Activated CD4-positive, alpha-beta T cell treated with anti-CD3 and anti-CD28 coated beads, Interleukin-10, Interleukin-2, amounts not matched to agents 100 ng/mL and 50 ng/mL, durations not matched to agents 16 hours and 8 hours (primary cell): ENCODE results near the gene GON4L.
"Not testable (repeated sequence)": the region's sequence is repeated elsewhere in the genome, so short reads cannot be mapped to it uniquely, and the experiment has no call there.

Source experiments
- DNase-seq: peaks from one replicate; pipeline ENCODE4 v3.0.0-alpha.2; 2020

Gene GON4L, protein sequence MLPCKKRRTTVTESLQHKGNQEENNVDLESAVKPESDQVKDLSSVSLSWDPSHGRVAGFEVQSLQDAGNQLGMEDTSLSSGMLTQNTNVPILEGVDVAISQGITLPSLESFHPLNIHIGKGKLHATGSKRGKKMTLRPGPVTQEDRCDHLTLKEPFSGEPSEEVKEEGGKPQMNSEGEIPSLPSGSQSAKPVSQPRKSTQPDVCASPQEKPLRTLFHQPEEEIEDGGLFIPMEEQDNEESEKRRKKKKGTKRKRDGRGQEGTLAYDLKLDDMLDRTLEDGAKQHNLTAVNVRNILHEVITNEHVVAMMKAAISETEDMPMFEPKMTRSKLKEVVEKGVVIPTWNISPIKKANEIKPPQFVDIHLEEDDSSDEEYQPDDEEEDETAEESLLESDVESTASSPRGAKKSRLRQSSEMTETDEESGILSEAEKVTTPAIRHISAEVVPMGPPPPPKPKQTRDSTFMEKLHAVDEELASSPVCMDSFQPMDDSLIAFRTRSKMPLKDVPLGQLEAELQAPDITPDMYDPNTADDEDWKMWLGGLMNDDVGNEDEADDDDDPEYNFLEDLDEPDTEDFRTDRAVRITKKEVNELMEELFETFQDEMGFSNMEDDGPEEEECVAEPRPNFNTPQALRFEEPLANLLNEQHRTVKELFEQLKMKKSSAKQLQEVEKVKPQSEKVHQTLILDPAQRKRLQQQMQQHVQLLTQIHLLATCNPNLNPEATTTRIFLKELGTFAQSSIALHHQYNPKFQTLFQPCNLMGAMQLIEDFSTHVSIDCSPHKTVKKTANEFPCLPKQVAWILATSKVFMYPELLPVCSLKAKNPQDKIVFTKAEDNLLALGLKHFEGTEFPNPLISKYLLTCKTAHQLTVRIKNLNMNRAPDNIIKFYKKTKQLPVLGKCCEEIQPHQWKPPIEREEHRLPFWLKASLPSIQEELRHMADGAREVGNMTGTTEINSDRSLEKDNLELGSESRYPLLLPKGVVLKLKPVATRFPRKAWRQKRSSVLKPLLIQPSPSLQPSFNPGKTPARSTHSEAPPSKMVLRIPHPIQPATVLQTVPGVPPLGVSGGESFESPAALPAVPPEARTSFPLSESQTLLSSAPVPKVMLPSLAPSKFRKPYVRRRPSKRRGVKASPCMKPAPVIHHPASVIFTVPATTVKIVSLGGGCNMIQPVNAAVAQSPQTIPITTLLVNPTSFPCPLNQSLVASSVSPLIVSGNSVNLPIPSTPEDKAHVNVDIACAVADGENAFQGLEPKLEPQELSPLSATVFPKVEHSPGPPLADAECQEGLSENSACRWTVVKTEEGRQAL (N-terminal part only)

DNA sequence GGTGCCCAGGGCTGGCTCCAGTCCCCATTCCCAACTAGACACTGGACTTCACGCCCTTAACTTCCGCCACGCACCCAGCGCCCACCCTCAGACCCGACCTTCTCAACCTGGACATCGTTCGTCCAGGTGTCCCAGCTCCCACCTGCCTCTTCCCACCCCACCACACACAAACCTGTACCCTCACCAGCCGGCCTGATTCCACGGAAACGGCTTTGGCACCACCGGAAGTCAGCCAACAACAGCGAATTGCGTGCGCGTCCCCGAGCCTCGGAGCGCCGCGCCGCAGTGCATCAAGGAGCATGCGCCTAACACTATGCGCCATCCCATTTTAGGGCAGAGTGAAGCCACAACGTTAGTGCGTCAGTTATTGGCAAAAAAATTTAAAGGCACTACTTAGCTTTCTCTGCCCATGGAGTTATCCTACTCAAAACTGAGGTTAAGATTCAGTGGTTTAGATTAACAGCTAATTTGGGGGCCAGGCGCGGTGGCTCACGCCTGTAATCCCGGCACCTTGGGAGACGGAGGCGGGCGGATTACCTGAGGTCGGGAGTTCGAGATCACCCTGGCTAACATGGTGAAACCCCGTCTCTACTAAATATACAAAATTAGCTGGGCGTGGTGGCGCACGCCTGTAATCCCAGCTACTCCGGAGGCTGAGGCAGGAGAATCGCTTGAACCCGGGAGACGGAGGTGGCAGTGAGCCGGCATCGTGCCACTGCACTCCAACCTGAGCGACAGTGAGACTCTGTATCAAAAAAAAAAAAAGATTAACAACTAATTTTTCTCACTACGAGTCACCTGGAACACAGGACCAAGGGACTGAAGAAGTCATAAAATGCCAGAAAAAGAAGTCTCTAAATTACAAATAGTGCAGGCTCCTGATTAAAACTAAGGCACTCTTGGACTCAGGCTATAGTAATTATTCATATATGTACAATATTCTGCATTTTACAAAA lies at the start of gene GON4L:
TSS of gene GON4L (minus strand) at position 240 of the 956 bp plus-strand sequence. CDS start 3,434 bp downstream, outside the sequence.
- peak; percentile 94 for DNase-seq

DNA sequence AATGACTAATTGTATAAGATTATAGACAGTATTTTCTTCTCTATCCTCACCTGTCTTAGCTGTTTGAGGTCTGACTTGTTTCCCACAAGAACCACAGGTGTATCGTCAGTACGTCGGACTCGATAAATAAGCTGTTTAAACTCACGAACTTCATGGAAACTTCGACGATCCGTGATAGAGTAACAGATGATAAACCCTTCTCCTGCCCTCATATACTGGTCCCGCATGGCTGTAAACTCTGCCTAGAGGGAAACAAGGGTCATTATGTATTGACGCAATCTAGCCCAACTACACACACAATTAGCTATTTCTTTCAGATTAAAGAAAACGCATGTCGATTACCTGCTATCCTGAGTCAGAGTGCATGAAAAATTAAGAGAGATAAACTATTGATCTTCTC lies 47.2 kb upstream of the GON4L start:
- no peak for DNase-seq

DNA sequence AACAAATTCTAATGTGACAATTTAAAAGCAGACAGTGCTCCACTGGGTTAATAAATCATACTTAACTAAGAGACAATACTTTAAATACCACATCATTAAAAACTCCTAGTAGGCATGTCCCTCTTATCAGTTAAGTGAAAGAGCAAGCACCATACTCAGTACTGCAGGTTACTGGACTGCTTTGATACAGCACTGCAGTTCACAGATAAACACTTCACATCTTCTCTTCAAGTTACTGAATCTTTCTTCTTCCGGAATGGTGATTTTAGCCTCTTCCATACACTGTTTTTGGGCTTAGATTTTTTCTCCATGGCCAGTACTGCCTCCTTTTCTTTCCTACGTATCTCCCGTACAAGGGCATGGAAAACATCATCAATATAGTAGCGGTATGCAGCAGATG lies 43.1 kb upstream of the GON4L start:
- DNase-seq = no peak

DNA sequence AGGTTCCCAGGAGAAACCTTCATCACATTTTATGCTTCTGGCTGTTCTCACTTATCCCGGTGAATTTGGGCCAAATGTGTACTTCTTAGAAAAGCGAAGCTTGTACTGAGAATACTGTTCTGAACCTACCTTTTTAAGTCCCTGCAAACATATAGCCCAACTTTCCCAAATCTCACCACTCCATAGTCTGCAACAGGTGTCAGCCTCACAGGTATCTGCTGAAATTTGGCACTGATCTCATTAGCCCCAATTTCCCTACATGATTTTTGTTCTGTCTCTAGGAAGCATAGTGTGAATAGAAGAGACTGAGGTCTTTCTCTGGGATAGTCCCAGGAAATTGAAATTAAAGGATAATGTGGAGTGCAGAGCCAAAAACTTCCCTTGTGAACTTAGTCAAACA lies 42.7 kb upstream of the GON4L start:
- no peak for DNase-seq

DNA sequence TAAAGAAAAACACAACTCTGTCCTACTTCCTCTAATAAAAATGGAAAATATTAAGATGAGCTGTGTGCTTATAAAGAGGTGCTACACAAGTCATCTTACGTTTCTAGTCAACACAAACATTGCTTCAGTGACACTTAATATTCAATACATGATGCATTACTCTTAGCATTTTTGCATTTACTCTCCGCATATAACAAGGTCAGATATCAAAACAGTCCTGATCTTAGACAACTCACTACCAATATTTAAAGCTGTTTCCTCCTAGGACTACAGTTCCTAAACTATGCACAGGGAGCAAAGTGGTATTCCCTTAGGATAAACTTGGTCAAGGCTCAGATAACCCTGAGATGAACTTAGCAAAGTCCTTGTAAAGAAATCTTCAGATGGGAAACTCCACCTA lies 41.9 kb upstream of the GON4L start:
- DNase-seq = no peak

DNA sequence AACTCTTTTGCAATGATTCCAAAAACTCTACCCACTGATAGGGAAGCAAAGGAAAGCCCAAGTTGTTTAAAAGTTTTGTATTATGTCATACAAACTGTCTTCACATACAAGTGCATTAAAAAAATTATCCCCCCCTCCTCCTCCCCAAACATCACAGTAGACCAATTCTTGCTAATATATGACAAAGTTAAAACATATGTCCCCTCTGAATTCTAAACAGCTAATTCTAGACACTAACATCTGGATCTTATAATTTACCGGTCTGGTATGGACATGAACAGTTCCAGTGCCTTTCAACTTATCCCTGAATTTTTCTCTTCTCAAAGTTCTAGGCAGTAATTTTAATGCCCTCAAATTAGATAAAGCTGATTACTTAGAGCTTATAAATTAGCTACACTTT lies 40.7 kb upstream of the GON4L start:
- DNase-seq = no peak

DNA sequence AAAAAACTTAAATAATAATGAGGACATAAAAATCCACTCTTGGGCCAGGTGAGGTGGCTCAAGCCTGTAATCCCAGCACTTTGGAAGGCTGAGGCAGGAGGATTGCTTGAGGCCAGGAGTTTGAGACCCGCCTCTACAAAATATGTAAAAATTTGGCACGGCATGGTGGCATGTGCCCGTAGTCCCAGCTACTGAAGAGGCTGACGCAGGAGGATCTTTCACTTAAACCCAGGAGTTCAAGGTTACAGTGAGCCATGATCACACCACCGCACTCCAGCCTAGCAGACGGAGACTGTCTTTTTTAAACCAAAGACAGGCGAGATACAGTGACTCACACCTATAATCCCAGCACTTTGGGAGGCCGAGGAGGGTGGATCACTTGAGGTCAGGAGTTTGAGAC lies 39.5 kb upstream of the GON4L start:
- not testable (repeated sequence) for DNase-seq

DNA sequence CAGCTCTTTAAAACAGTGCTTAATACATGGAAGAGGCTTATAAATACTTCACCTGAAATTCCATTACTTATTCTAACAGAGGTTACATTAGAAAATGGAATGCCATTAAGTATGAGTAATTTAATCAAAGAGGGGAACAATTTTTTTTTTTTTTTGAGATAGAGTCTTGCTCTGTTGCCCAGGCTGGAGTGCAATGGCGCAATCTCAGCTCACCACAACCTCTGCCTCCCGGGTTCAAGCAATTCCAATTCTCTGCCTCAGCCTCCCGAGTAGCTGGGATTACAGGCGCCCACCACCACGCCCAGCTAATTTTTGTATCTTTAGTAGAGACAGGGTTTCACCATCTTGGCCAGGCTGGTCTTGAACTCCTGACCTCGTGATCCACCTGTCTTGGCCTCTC lies 38.6 kb upstream of the GON4L start:
- DNase-seq = not testable (repeated sequence)

DNA sequence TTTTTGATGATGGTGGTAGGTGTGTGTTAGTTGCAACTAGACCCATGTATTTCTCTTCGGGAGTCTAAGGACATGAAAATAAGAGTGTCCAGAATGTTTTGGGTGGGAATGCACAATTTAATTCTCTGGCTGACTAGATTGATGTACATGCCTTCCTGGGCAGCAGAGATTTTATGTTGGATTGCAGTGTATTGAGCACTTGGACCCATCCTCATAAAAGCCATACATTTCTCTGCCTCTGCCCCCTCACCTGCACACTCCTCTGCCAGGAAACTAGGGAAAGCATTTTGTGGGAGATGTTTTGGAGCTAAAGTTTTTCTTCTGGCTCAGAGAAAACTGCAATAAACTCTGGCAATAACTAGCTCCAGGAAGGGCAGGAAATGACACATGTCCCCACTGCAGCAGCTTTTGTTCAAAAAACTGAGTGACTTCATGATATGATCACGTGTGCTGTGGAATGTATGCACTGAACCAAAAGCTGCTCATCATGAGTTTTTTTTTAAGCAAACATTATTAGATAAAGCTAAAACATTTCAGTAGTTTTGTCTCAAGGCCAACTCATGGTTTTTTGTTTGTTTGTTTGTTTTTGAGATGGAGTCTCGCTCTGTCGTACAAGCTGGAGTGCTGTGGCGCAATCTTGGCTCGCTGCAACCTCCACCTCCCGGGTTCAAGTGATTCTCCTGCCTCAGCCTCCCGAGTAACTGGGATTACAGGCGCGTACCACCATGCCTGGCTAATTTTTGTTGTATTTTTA lies 36.6 kb upstream of the GON4L start:
- peak; percentile 41 for DNase-seq

DNA sequence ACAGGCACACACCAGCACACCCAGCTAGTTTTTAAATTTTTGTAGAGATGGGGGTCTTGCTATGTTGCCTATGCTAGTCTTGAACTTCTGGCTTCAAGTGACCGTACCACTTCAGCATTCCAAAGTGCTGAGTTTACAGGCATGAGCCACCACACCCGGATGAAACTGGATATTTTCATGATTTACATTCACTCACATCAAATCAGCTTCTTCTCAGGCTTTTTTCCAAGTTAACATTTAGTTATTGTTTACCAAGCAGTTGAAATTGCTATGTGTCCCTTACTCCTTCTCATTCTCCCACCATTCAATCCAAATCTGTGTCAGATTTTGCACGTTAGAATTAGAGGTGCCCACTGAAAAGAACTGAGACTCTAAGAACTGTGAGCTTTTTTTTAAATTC lies 35.8 kb upstream of the GON4L start:
- DNase-seq = no peak

DNA sequence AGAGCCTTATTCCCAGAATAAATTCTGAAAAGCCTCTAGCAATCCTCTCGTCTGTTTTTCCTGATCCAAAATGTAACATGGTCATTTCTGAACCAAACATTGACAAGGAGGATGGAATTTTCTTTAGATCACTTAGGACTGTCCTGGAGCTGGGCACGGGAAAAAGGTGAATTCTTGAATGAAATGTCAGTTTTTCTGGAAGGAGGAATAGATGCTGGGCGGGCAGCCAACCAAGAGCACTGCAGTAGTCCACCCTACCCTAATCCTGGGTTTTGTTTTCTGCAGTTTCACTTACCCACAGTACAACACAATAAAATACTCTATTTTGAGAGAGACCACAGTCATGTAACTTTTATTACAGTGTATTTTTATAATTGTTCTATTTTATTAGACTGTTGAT lies 33.2 kb upstream of the GON4L start:
- DNase-seq = no peak

DNA sequence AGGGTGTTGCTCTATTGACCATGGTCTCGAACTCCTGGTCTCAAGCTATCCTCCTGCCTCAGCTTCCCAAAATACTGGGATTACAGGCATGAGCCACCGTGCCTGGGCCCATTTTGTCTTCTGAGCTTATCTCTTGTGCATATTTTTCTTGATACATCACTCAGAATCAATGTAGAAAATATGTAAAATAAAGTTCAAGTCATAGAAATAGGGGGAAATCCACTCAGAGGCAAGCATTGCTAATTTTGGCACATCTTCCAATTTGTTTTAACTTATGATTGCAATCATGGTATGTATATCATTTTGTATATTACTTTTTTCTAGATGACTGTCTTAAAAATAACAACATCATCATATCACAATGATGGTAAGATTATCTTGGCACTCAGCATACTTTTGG lies 32.6 kb upstream of the GON4L start:
- DNase-seq = no peak

DNA sequence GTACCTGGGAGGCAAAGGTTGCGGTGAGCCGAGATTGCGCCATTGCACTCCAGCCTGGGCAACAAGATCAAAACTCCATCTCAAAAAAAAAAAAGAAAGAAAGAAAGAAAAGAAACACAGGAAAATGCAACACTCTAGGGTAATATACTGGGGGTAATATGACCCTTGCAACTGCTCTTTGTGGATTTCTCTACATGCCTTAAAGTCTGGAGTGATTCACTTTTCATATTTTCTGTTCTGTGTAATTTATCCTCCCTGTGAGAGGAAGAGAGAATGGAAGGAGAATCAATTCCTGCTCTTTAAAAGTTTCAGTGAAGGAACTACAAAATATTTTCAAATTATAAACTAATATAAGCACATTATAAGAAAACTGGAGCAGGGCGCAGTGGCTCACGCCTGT lies 31.5 kb upstream of the GON4L start:
- no peak for DNase-seq

DNA sequence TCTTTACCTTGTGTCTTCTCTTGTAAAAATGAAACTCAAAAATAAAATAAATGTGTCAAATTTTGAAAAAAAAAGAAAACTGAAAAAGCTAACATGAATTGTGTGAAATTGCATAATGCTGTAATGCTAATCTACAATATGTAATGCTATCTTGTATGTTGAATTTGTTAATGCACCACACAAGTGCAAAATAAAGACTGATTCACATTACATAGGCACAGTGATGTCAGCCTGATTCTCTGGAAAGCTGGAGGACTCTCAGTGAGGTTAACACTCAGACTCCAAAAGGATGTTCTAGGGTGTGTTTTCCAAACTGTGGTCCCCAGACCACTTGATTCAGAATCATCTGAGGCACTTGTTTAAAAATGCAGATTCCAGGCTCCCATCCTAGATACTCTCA lies 28.0 kb upstream of the GON4L start:
- no peak for DNase-seq

DNA sequence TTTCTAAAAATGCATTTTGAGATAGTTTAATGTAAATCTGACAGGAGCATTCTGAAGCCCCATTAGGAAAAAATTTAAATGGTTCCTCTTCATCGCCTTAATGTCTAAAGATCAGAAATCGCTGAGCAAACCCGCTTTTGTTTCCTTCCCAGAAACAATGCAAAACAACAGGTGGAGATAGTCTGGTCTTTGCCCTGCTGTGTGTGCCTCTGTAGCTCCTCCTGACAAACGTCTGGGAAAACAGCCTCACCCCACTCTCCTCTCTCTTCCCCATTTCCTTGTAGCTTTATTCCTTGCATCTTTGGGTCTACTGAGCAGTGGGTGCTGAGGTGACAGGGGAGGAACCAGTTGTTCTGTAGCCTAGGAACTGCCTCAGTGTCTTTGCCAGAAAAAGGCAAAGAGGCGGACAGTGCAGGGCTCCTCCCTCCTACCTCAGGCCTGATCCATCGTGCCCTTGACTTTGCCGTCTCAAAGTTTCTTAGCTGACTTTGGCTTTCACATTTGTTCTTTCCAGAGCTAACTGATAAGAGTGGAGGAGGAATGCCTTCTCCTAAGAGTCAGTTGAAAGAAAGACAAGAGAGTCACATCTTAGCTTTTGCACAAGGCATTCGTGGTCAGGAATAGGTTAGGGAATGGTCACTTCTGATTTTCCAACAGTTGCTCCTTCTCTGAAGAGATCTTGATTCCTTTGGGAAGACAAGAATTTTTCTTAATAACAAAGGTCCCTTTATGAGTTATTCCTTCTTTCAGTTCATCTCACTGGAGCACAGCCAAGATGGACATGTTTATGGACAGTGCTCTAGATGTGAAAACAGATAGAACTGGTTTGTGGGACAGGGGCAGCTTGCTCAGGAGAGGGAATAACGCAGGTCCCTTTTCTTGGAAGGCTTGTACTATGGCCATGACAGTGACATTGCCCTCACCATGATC lies 27.3 kb upstream of the GON4L start:
- no peak for DNase-seq

DNA sequence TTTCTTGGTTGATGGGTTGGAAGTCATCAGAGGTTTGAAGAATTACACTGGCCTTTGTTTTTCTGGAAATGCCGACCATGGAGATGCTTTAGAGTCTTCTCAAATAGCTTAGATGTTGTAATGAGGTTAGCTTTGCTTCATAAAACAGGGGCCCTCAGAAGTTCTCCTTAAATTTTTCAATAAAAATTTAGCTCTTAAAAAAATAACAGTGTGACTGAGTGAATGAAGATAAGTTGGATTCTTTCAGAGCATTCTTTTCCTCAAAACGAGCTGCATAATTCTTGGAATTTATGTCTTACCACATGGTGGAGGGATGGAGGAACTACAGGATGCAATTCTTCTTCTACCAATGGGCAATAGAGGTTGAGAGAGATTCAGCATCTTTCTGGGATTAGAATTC lies 25.8 kb upstream of the GON4L start:
- no peak for DNase-seq

DNA sequence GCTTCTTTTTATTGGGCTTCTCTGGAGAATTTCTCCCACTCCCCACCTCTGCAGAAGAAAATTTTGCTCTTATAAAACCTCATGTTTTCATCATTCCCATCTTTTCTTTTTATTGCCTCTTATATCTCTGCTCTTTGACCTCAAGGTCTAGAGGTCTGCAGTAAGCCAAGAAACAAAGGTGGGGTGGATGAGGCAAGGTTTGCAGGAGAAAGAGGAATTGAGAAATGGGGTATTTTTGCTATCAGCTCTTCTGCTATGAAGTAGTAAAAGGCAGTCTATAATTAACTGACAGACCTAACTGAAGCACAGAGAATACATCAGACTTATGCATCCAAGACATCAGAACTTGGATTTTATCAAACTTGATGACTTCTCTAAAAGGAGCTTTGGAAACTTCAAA lies 25.2 kb upstream of the GON4L start:
- no peak for DNase-seq

DNA sequence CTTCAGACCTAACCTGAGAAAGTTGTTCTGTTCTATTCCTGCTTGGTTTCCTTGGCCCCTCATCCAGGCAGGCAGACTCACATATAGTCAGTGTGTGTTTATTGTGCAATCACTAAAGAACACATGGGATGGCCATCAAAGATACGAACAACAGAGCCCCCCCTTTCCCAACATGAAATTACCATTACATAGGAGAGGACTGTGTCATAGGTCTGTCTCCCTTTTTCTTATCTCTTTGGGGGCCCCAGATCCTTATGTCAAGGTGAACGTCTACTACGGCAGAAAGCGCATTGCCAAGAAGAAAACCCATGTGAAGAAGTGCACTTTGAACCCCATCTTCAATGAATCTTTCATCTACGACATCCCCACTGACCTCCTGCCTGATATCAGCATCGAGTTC lies 23.9 kb upstream of the GON4L start:
- no peak for DNase-seq

DNA sequence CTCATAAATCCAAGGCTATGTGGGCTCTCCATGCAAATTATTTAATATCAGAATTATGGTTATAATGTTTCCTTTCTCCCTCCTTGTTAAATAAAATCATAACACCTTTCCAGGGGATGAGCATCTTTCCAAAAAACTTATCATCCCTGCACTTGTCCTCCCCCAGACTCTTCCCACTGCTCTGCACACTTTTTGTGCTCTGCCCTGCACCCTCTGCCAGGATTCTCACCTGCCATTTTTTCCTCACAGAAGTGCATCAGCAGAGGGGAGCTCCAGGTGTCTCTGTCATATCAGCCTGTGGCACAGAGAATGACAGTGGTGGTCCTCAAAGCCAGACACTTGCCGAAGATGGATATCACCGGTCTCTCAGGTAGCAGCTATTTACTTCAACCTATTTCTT lies 23.2 kb upstream of the GON4L start:
- no peak for DNase-seq

DNA sequence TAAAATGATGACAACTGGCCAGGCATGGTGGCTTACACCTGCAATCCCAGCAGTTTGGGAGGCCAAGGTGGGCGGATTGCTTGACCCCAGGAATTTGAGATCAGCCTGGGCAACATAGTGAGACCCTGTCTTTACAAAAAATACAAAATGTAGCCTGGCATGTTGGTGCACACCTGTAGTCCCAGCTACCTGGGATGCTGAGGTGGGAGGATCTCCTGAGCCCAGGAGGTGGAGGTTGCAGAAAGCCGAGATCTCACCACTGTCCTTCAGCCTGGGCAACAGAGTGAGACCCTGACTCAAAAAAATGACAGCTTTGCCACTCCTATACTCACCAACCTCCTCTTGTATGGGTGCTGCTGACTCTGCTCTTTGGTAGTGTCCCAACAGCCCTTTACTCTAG lies 20.9 kb upstream of the GON4L start:
- no peak for DNase-seq
